ENCODE results near the gene HIF3A. TPM values are rescaled to one million over a fixed set of nuclear protein-coding genes. Genes with fewer than 3 reads are reported as not detected.
"Not testable (repeated sequence)": the region's sequence is repeated elsewhere in the genome, so short reads cannot be mapped to it uniquely, and the experiment has no call there.

Gene HIF3A
- total and polyA plus RNA-seq, 2 donors (not counting 3 experiments of a cell fraction or from before 2014, with no cell fraction given): 8.1 to 8.5 TPM

- intact Hi-C loops (cut with micrococcal nuclease); H4K20me1 ChIP-seq (replicated peaks; ENCODE audit: control insufficient read depth, extremely low read depth, insufficient read depth, low read length); H3K79me2 ChIP-seq (ENCODE audit: control insufficient read depth, insufficient read depth, low read length); H2AFZ ChIP-seq (ENCODE audit: low read depth, low read length); H3K27ac ChIP-seq (ENCODE audit: insufficient read depth, low read depth, low read length); H3K9me3 ChIP-seq (replicated peaks; ENCODE audit: control insufficient read depth, insufficient read depth, low read length); H3K9me1 ChIP-seq (replicated peaks; ENCODE audit: control insufficient read depth, extremely low read depth, insufficient read depth, low read length); H3K4me2 ChIP-seq (ENCODE audit: insufficient read depth, low read length); DNase-seq (ENCODE audit: low read depth, low spot score); H3K36me3 ChIP-seq (ENCODE audit: control insufficient read depth in 2 of 2, extremely low read depth in 1 of 2, insufficient read depth in 2 of 2, low read length in 2 of 2); FAIRE-seq; H3K9ac ChIP-seq (replicated peaks; ENCODE audit: extremely low read depth, insufficient read depth, low read length); dilution Hi-C loops (cut with MboI; ENCODE audit: extremely low pct_ligation_motif_present, low sequenced_read_pairs); POLR2A ChIA-PET; BruUV-seq (replicated peaks); H3K4me3 ChIP-seq (replicated peaks in 1 of 3; ENCODE audit: insufficient read depth in 1 of 3, low read depth in 1 of 3, low read length in 3 of 3); H3K4me1 ChIP-seq (ENCODE audit: control insufficient read depth, extremely low read depth, insufficient read depth, low read length); CTCF ChIA-PET: not testable (repeated sequence)
- H3K27me3 ChIP-seq (ENCODE audit: control insufficient read depth in 2 of 2, insufficient read depth in 2 of 2, low read length in 2 of 2): peaks cover 4 to 11% of the 10 kb centered on the region in 2 experiments
These were observed 22.9 kb upstream of the HIF3A start for GRCh38 chr19:46273931-46274330.

- no peak overlapping the region for H3K4me2 ChIP-seq (ENCODE audit: insufficient read depth, low read length)
- H3K4me1 ChIP-seq (ENCODE audit: control insufficient read depth, extremely low read depth, insufficient read depth, low read length): peaks cover 13% of the 10 kb centered on the region
- H3K9me1 ChIP-seq (replicated peaks; ENCODE audit: control insufficient read depth, extremely low read depth, insufficient read depth, low read length): no peaks in the 10 kb centered on the region
- H3K36me3 ChIP-seq (ENCODE audit: control insufficient read depth in 2 of 2, extremely low read depth in 1 of 2, insufficient read depth in 2 of 2, low read length in 2 of 2): no peaks in the 10 kb centered on the region
- H3K9me3 ChIP-seq (replicated peaks; ENCODE audit: control insufficient read depth, insufficient read depth, low read length): no peaks in the 10 kb centered on the region
- H3K27ac ChIP-seq (ENCODE audit: insufficient read depth, low read depth, low read length): no peak overlapping the region
- no peak overlapping the region for H2AFZ ChIP-seq (ENCODE audit: low read depth, low read length)
- H3K9ac ChIP-seq (replicated peaks; ENCODE audit: extremely low read depth, insufficient read depth, low read length): no peak overlapping the region
- FAIRE-seq: no peak
- no peak for DNase-seq (ENCODE audit: low read depth, low spot score)
- H3K4me3 ChIP-seq (replicated peaks in 1 of 3; ENCODE audit: insufficient read depth in 1 of 3, low read depth in 1 of 3, low read length in 3 of 3): no peak overlapping the region
- BruUV-seq (replicated peaks): no TSS peak
- ChIA-PET CTCF (interaction anchor here (1.1 to 5.3 kb wide), 9 partner anchors 8 to 209 kb away, joined by 3 to 119 read pairs (median 13); partner anchors contain the start of genes HIF3A and PPP5C), POLR2A (no interaction called here)
- TF ChIP-seq MAX (IDR thresholded peaks at IDR 0.05; ENCODE audit: insufficient read depth, insufficient read length): no peak
- TF ChIP-seq MYC (IDR thresholded peaks at IDR 0.05; ENCODE audit: low read depth, low read length): no peak
- TF ChIP-seq CTCF (IDR thresholded peaks at IDR 0.05; ENCODE audit: extremely low read depth in 1 of 2, insufficient read depth in 1 of 2, low read depth in 1 of 2, low read length in 2 of 2): no peak
- no peak for TF ChIP-seq POLR2AphosphoS5 (IDR thresholded peaks at IDR 0.05; ENCODE audit: insufficient read depth, low read depth, low read length)
- TF ChIP-seq FOS (IDR thresholded peaks at IDR 0.05; ENCODE audit: borderline replicate concordance, insufficient read depth, low read length): no peak
- no peak for TF ChIP-seq GATA2 (IDR thresholded peaks at IDR 0.05; ENCODE audit: insufficient read depth, insufficient read length, low read depth, low read length)
- TF ChIP-seq POLR2A (IDR thresholded peaks at IDR 0.05; ENCODE audit: low read depth, low read length): no peak
- no peak for TF ChIP-seq JUN (IDR thresholded peaks at IDR 0.05; ENCODE audit: borderline replicate concordance, insufficient read depth, insufficient read length, low read depth)
- no peak for TF ChIP-seq EZH2 (IDR thresholded peaks at IDR 0.05; ENCODE audit: borderline replicate concordance, low read depth, low read length, severe bottlenecking)
- no peaks in the 10 kb centered on the region for H4K20me1 ChIP-seq (replicated peaks; ENCODE audit: control insufficient read depth, extremely low read depth, insufficient read depth, low read length)
- peaks cover 0 to 5% of the 10 kb centered on the region in 2 experiments for H3K27me3 ChIP-seq (ENCODE audit: control insufficient read depth in 2 of 2, insufficient read depth in 2 of 2, low read length in 2 of 2)
- dilution Hi-C loops (cut with MboI; ENCODE audit: extremely low pct_ligation_motif_present, low sequenced_read_pairs): no loop called here
- no peaks in the 10 kb centered on the region for H3K79me2 ChIP-seq (ENCODE audit: control insufficient read depth, insufficient read depth, low read length)
- intact Hi-C loops (cut with micrococcal nuclease): no loop called here
These were observed 17.7 kb upstream of the HIF3A start for GRCh38 chr19:46279177-46279576.
